HepG2 (cell line): ENCODE data around the gene NUCB1. TPM values are rescaled to one million over a fixed set of nuclear protein-coding genes. Genes with fewer than 3 reads are reported as not detected.

Source experiments
- JDP2 ChIP-seq: sonication (generic); formaldehyde crosslinking; IDR thresholded peaks from 2 replicates; pipeline ENCODE4 v1.8.1; 2022; ENCODE audit warnings: missing genetic modification reagents, borderline replicate concordance
- MTF1 ChIP-seq: sonication (generic); formaldehyde crosslinking; IDR thresholded peaks from 2 replicates; pipeline ENCODE4 v1.5.0; 2020; ENCODE audit warnings: missing genetic modification reagents
- NCOA1 ChIP-seq: sonication (generic); formaldehyde crosslinking; IDR thresholded peaks from 2 replicates; pipeline ENCODE4 v1.9.0; 2021; ENCODE audit warnings: missing genetic modification reagents
- NFAT5 ChIP-seq: sonication (generic); formaldehyde crosslinking; IDR thresholded peaks from 2 replicates; pipeline ENCODE4 v1.4.0; 2020; ENCODE audit warnings: missing genetic modification reagents
- PBX3 ChIP-seq: sonication (generic); formaldehyde crosslinking; IDR thresholded peaks from 2 replicates; pipeline ENCODE4 v1.8.1; 2023; ENCODE audit warnings: missing genetic modification reagents, inconsistent platforms, borderline replicate concordance
- POGZ ChIP-seq: sonication (generic); formaldehyde crosslinking; IDR thresholded peaks from 2 replicates; pipeline ENCODE4 v1.4.0; 2020; ENCODE audit warnings: mild to moderate bottlenecking, missing genetic modification reagents
- REXO4 ChIP-seq: sonication (generic); formaldehyde crosslinking; IDR thresholded peaks from 2 replicates; pipeline ENCODE4 v1.8.0; 2022; ENCODE audit warnings: missing genetic modification reagents, mild to moderate bottlenecking, borderline replicate concordance
- SRSF1 ChIP-seq: fragments of 200-400 bp; formaldehyde crosslinking; optimal IDR thresholded peaks from 2 replicates; pipeline ENCODE3; 2017; ENCODE audit warnings: mild to moderate bottlenecking, low read depth, low read length, moderate library complexity
- ZBTB3 ChIP-seq: sonication (generic); formaldehyde crosslinking; IDR thresholded peaks from 2 replicates; pipeline ENCODE4 v1.4.0; 2020; ENCODE audit warnings: low read depth, mild to moderate bottlenecking, moderate library complexity, missing genetic modification reagents, borderline replicate concordance
- ZNF180 ChIP-seq: sonication (generic); formaldehyde crosslinking; IDR thresholded peaks from 2 replicates; pipeline ENCODE4 v1.4.0; 2020; ENCODE audit warnings: low read depth, missing genetic modification reagents, borderline replicate concordance
- ZNF30 ChIP-seq: sonication (generic); formaldehyde crosslinking; IDR thresholded peaks from 2 replicates; pipeline ENCODE4 v1.5.0; 2020; ENCODE audit warnings: mild to moderate bottlenecking, missing genetic modification reagents
- ZNF512B ChIP-seq: sonication (generic); formaldehyde crosslinking; IDR thresholded peaks from 2 replicates; pipeline ENCODE4 v1.5.1; 2020; ENCODE audit warnings: missing genetic modification reagents, mild to moderate bottlenecking, borderline replicate concordance
- ZNF563 ChIP-seq: sonication (generic); formaldehyde crosslinking; IDR thresholded peaks from 2 replicates; pipeline ENCODE4 v1.8.0; 2022; ENCODE audit warnings: mild to moderate bottlenecking, moderate library complexity, missing genetic modification reagents
- ZNF569 ChIP-seq: sonication (generic); formaldehyde crosslinking; IDR thresholded peaks from 2 replicates; pipeline ENCODE4 v1.5.0; 2020; ENCODE audit warnings: mild to moderate bottlenecking, missing genetic modification reagents, moderate library complexity, borderline replicate concordance
- polyA plus RNA-seq, 8 experiments: library from polyadenylated mRNA; depleted of rRNA in 3 of 8; stranded (reverse) in 7 of 8; unstranded in 1 of 8; fragments of >200 nt; fragmentation: Illumina TruSeq in 4 of 8; extraction: Trizol in 4 of 8; gene quantifications; 2 replicates each; pipeline versions ENCODE4 v1.2.1 to v1.2.3, GENCODE V29; 2011 to 2016; ENCODE audit warnings: low read depth in 4 of 8, missing spikeins in 1 of 8, mixed read lengths in 1 of 8; ENCODE audit not compliant: insufficient read depth in 1 of 8
- total RNA-seq, 5 experiments: library from RNA; depleted of rRNA; stranded (reverse); fragments of >200 nt; fragmentation: Illumina TruSeq; extraction: Trizol; gene quantifications; 2 replicates each; pipeline ENCODE4 v1.2.3, GENCODE V29; 2016; ENCODE audit warnings: low read depth in 1 of 5
- TF ChIP-seq, protein P1 (sequence below): sonication (generic); formaldehyde crosslinking; IDR thresholded peaks from 2 replicates; pipeline ENCODE4 v1.4.0; 2020; ENCODE audit warnings: low read depth, missing genetic modification reagents

Gene NUCB1
- total and polyA plus RNA-seq, 2 of the 13 experiments (the other 11 are each of a cell fraction or from before 2014, with no cell fraction given): 82.3 to 106 TPM

GRCh38 chr19:48899781-48900476 lies at the start of gene NUCB1 (continued):
- TF ChIP-seq, protein P1, sequence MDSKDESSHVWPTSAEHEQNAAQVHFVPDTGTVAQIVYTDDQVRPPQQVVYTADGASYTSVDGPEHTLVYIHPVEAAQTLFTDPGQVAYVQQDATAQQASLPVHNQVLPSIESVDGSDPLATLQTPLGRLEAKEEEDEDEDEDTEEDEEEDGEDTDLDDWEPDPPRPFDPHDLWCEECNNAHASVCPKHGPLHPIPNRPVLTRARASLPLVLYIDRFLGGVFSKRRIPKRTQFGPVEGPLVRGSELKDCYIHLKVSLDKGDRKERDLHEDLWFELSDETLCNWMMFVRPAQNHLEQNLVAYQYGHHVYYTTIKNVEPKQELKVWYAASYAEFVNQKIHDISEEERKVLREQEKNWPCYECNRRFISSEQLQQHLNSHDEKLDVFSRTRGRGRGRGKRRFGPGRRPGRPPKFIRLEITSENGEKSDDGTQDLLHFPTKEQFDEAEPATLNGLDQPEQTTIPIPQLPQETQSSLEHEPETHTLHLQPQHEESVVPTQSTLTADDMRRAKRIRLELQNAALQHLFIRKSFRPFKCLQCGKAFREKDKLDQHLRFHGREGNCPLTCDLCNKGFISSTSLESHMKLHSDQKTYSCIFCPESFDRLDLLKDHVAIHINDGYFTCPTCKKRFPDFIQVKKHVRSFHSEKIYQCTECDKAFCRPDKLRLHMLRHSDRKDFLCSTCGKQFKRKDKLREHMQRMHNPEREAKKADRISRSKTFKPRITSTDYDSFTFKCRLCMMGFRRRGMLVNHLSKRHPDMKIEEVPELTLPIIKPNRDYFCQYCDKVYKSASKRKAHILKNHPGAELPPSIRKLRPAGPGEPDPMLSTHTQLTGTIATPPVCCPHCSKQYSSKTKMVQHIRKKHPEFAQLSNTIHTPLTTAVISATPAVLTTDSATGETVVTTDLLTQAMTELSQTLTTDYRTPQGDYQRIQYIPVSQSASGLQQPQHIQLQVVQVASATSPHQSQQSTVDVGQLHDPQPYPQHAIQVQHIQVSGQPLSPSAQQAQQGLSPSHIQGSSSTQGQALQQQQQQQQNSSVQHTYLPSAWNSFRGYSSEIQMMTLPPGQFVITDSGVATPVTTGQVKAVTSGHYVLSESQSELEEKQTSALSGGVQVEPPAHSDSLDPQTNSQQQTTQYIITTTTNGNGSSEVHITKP (CRISPR knock-in tag): peak; percentile 51; the same call in 1 of the 2 replicates
- no peak for TF ChIP-seq NFAT5 (CRISPR knock-in tag)
- no peak for TF ChIP-seq ZBTB3 (CRISPR knock-in tag)
- no peak for TF ChIP-seq JDP2
- TF ChIP-seq ZNF30 (CRISPR knock-in tag): no peak
- TF ChIP-seq ZNF563 (CRISPR knock-in tag): 0 out of 2 replicates have a peak, but pooled peaks have one; percentile 32
- TF ChIP-seq ZNF180: no peak
- peak; percentile 65; the same call in 1 of the 2 replicates for TF ChIP-seq PBX3 (CRISPR knock-in tag)
- no peak; the same call in 1 of the 2 replicates for TF ChIP-seq POGZ
- TF ChIP-seq ZNF512B (CRISPR knock-in tag): no peak
- no peak for TF ChIP-seq SRSF1
- TF ChIP-seq MTF1: no peak
- TF ChIP-seq ZNF569: 0 out of 2 replicates have a peak, but pooled peaks have one; percentile 79
- TF ChIP-seq NCOA1: no peak
- TF ChIP-seq REXO4 (CRISPR knock-in tag): no peak
